Neutrophil (primary cell): Measurements from ENCODE around the gene TOMM40L.
A peak's percentile ranks its signal among the peaks of the same experiment; 100 is the strongest.

ENCODE experiments used
- H3K27ac ChIP-seq: fragments of 200-600 bp; sonication (generic); 2 replicates; pipeline ENCODE4 v1.5.1; 2016; ENCODE audit warnings: mild to moderate bottlenecking, moderate library complexity
- H3K27me3 ChIP-seq: fragments of 200-600 bp; sonication (generic); 2 replicates; pipeline ENCODE4 v1.6.0; 2016; ENCODE audit warnings: mild to moderate bottlenecking
- H3K36me3 ChIP-seq: fragments of 200-600 bp; sonication (generic); 2 replicates; pipeline ENCODE4 v1.5.1; 2017
- H3K4me1 ChIP-seq, 2 experiments: fragments of 200-600 bp in 1 of 2; sonication (generic) in 1 of 2; 1 replicate in 1 of 2; 2 replicates in 1 of 2; pipeline versions ENCODE4 v1.5.1 to v1.6.1; 2013 to 2016; ENCODE audit warnings: low read depth in 1 of 2, low read length in 1 of 2, mild to moderate bottlenecking in 1 of 2, moderate library complexity in 1 of 2; ENCODE audit not compliant: control insufficient read depth in 1 of 2, insufficient read depth in 1 of 2
- H3K4me3 ChIP-seq, 2 experiments: fragments of 200-600 bp in 1 of 2; sonication (generic) in 1 of 2; 1 replicate in 1 of 2; 2 replicates in 1 of 2; pipeline ENCODE4 v1.5.1; 2013 to 2016; ENCODE audit warnings: low read depth in 1 of 2, low read length in 1 of 2, mild to moderate bottlenecking in 1 of 2, moderate library complexity in 1 of 2
- H3K9me3 ChIP-seq: fragments of 200-600 bp; sonication (generic); 2 replicates; pipeline ENCODE4 v1.5.1; 2016
- CTCF ChIP-seq: fragments of 200-600 bp; sonication (generic); IDR thresholded peaks from 2 replicates; pipeline ENCODE4 v1.5.1; 2016; ENCODE audit warnings: antibody characterized with exemption

Gene TOMM40L

DNA sequence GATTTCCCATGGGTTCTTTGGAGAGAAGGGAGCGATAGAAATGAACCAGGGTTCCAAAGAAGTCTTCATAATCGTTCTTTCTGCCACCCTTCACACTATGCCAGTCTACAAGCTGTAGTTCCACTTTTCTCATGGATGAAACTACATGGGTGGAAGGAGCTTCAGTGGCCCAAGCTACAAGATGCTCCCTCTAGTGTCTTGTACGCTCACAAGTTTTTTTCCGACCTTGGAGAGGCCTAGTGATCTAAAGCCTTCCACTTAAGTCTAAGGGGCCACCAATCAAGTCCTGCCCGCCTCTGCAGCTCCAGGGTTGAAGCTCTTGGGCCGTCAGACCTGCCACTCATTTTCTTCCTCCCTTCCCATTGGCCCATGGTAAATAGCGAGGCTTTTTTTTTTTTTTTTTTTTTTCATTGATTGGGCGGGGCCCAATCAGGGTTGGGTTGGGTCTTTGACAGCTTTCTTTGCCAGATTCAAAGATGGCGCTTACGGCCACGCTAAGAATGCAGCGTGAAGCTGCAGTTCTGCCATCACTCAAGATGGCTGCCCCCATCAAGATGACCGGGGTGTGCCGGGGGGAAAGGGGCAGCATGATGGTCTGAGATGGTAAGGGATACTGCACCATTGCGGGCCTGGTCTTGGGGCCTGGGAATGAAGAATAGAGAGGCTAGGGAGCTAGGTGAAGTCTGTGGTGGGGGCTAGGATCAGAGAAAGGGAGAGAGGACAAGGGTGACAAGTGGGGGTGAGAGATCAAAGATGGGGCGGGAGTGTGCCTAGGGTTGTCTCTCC lies at the start of gene TOMM40L:
TOMM40L (plus strand) TSS at position 527 of the 786 bp plus-strand sequence. CDS start 430 bp downstream, outside the sequence.
- Histone ChIP-seq H3K4me3 (peak within 1 kb of the TSS; percentile 46 to 55), H3K27ac (peak within 1 kb of the TSS; percentile 85), H3K9me3 (no peaks in the 10 kb centered on the region), H3K27me3 (no peaks in the 10 kb centered on the region), H3K36me3 (peaks cover 31% of the 10 kb centered on the region), H3K4me1 (peaks cover 35 to 42% of the 10 kb centered on the region in 2 experiments)
- peak; percentile 31 for TF ChIP-seq CTCF

DNA sequence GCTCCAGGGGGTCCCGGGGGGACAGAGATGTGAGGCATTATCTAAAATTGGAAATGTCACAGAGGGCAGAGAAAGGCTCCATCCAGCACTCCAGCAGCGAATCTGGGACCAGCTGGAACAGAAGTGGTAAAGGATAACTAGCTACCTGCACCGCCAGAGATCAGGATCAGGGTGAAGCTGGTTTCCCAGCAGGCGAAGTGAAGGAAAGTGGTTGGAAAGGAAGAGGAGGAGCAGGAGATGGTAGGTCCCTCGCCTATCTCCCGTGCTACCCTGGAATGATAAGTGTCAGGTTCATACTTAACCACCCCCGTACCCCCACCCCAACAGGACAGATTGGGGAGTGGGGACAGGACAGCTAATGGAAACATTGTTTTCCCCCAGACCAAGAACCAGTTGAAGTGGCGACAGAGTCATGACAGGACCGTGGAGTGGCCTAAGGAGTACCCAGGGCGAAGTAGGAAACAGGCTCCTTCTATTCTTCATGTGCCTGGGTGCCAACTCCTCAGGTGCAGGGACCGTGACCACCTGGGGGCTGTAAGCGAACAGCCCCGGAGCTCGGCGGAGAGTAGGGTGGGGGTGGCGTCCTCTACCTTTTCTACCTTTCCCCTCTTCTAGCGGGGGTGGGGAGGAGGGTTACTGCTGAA lies 49.3 kb upstream of the TOMM40L start:
- H3K4me3 ChIP-seq: peak overlapping the region; percentile 82 to 92
- peaks cover 31% of the 10 kb centered on the region for H3K36me3 ChIP-seq
- H3K27me3 ChIP-seq: no peaks in the 10 kb centered on the region
- H3K27ac ChIP-seq: peak overlapping the region; percentile 78
- peaks cover 16 to 22% of the 10 kb centered on the region in 2 experiments for H3K4me1 ChIP-seq
- no peak for TF ChIP-seq CTCF
- H3K9me3 ChIP-seq: no peaks in the 10 kb centered on the region

DNA sequence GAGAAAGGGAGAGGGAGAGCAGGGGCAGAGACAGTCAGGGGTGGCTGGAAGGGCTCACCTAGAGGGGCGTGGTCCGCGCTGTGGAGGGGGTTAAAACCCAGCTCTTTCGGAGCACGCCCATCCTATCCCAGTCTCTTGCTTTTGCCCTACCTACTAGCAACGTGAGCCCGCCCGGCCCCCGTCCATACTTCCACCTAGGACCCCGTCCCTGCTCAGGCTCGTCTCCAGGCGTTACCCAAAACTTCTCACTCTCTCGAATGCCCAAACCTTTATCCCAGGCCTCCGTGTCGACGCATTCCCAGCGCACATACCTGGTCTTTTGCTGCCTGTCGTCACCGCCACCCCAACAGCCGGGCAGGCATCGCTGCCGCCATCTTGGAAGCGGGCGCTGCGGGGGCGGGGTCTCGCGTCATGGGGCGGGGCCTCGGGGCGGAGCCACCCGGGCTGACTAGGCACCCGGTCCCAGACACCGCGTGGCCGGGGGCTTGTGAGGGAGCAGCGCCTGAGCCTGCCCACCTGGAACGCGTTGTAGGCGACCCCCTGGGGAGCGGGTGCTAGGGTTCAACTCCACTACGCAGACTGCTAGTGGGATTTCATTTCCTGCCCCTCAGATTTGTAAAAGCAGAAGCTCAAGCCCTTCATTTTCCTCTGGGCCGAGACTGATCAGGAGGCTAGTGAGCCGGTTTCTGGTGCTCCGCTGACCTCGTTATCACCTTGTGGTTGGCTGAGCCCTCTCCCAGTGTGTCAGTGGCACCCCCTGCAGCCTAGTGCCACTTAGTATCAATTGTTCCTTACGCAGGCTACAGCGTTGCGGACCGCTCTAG lies 48.5 kb upstream of the TOMM40L start, which contains the start of gene B4GALT3:
B4GALT3 (minus strand) TSS at position 396 of the 824 bp plus-strand sequence. CDS start 1,447 bp downstream, outside the sequence.
- H3K27me3 ChIP-seq: no peaks in the 10 kb centered on the region
- H3K4me1 ChIP-seq: peaks cover 19 to 22% of the 10 kb centered on the region in 2 experiments
- H3K9me3 ChIP-seq: no peaks in the 10 kb centered on the region
- peaks cover 24% of the 10 kb centered on the region for H3K36me3 ChIP-seq
- H3K27ac ChIP-seq: peak within 1 kb of the TSS; percentile 78
- H3K4me3 ChIP-seq: peak within 1 kb of the TSS; percentile 82 to 92
- no peak for TF ChIP-seq CTCF

GRCh38 chr1:161177936-161178244 lies 48.0 kb upstream of the TOMM40L start:
- H3K27ac ChIP-seq: peak overlapping the region; percentile 78
- H3K27me3 ChIP-seq: no peaks in the 10 kb centered on the region
- H3K4me3 ChIP-seq: peak overlapping the region; percentile 82 to 92
- peaks cover 19 to 22% of the 10 kb centered on the region in 2 experiments for H3K4me1 ChIP-seq
- H3K36me3 ChIP-seq: peaks cover 19% of the 10 kb centered on the region
- no peak for TF ChIP-seq CTCF
- H3K9me3 ChIP-seq: no peaks in the 10 kb centered on the region

- Histone ChIP-seq H3K4me1 (peaks cover 26 to 27% of the 10 kb centered on the region in 2 experiments), H3K9me3 (no peaks in the 10 kb centered on the region), H3K27ac (no peak overlapping the region), H3K36me3 (peaks cover 4% of the 10 kb centered on the region), H3K27me3 (no peaks in the 10 kb centered on the region), H3K4me3 (no peak overlapping the region)
- TF ChIP-seq CTCF: no peak
These were observed 46.2 kb upstream of the TOMM40L start for GRCh38 chr1:161179698-161180097.
